Thyroid gland (tissue), 4 donors: Measurements from ENCODE around the gene WNT5B. TPM values are rescaled to one million over a fixed set of nuclear protein-coding genes. Genes with fewer than 3 reads are reported as not detected.

Experiments used
- DNase-seq, 2 donors: peaks; one replicate each; pipeline ENCODE4 v3.0.0-alpha.2; 2019
- H3K27ac ChIP-seq, 3 donors: fragments of 200-600 bp; sonication (generic); 1 replicate in 2 of 3; 2 replicates in 1 of 3; pipeline ENCODE4 v1.5.1; 2016 to 2019; ENCODE audit warnings: mild to moderate bottlenecking in 1 of 3, moderate library complexity in 1 of 3
- H3K27me3 ChIP-seq: fragments of 200-600 bp; sonication (generic); one replicate; pipeline ENCODE4 v1.5.1; 2019
- H3K36me3 ChIP-seq, 2 donors: fragments of 200-600 bp; sonication (generic); one replicate each; pipeline ENCODE4 v1.5.1; 2016 to 2019
- H3K4me1 ChIP-seq, 2 donors: fragments of 200-600 bp; sonication (generic); one replicate each; pipeline ENCODE4 v1.5.1; 2017 to 2019
- H3K4me3 ChIP-seq, 3 donors: fragments of 200-600 bp; sonication (generic); replicated peaks in 1 of 3; 1 replicate in 2 of 3; 2 replicates in 1 of 3; pipeline ENCODE4 v1.5.1; 2016; ENCODE audit warnings: mild to moderate bottlenecking in 1 of 3
- H3K9me3 ChIP-seq: fragments of 200-600 bp; sonication (generic); one replicate; pipeline ENCODE4 v1.5.1; 2017
- CTCF ChIP-seq, 6 experiments: fragments of 200-600 bp in 3 of 6; fragments of 450-650 bp in 3 of 6; sonication (generic) in 3 of 6; IDR thresholded peaks; one replicate each; pipeline ENCODE4 v1.5.1; 2016 to 2019; ENCODE audit warnings: antibody characterized with exemption in 6 of 6, mild to moderate bottlenecking in 2 of 6, inconsistent platforms in 1 of 6, moderate library complexity in 1 of 6
- POLR2A ChIP-seq, 2 donors: fragments of 450-650 bp; IDR thresholded peaks; one replicate each; pipeline ENCODE4 v1.6.1; 2017; ENCODE audit warnings: antibody characterized with exemption in 2 of 2, mild to moderate bottlenecking in 2 of 2, moderate library complexity in 1 of 2
- WGBS, 2 donors: methylation state at CpG; one replicate each; pipeline ENCODE4 v1.1.5; 2017; 5-methylcytosine and 5-hydroxymethylcytosine counted together
- intact Hi-C: fragments of 100-400 bp; cut with DNase I; formaldehyde crosslinking; loops from one replicate; pipeline ENCODE4 v1.15.1; 2023
- total RNA-seq, 4 donors: library from RNA; depleted of rRNA; stranded (reverse); fragments of >200 nt; gene quantifications; one replicate each; pipeline ENCODE4 v1.2.3, GENCODE V29; 2016

The WNT5B gene
- total RNA-seq, 4 donors from 2014 or later = 0.78 to 4.3 (median 0.95) TPM

- Histone ChIP-seq H3K27ac (no peak overlapping the region), H3K4me1 (peaks cover 0 to 5% of the 10 kb centered on the region in 2 donors), H3K4me3 (no peak overlapping the region), H3K36me3 (no peaks in the 10 kb centered on the region), H3K27me3 (no peaks in the 10 kb centered on the region), H3K9me3 (no peaks in the 10 kb centered on the region)
- TF ChIP-seq CTCF (IDR thresholded peaks at IDR 0.05) (no peak), POLR2A (IDR thresholded peaks at IDR 0.05) (no peak)
- WGBS, 2 donors = 72 to 75% methylated on average over 5 of the region's 5 CpGs
- DNase-seq = no peak
- intact Hi-C loops = no loop called here
Measured at GRCh38 chr12:1666215-1666614, 37.2 kb downstream of the WNT5B start.

GRCh38 chr12:1666685-1667162 lies 37.7 kb downstream of the WNT5B start:
- Histone ChIP-seq H3K36me3 (no peaks in the 10 kb centered on the region), H3K4me1 (peaks cover 0 to 5% of the 10 kb centered on the region in 2 donors), H3K9me3 (no peaks in the 10 kb centered on the region), H3K27me3 (no peaks in the 10 kb centered on the region), H3K4me3 (no peak overlapping the region), H3K27ac (peak overlapping the region in 1 of 3 donors; percentile 27)
- no peak for DNase-seq
- intact Hi-C loops = no loop called here
- WGBS, 2 donors = 44 to 67% methylated on average over 2 of the region's 2 CpGs
- no peak for TF ChIP-seq POLR2A (IDR thresholded peaks at IDR 0.05)
- no peak for TF ChIP-seq CTCF (IDR thresholded peaks at IDR 0.05)

GRCh38 chr12:1668833-1669543 lies 40.0 kb downstream of the WNT5B start:
- DNase-seq = peak; percentile 31 to 45
- H3K9me3 ChIP-seq = no peaks in the 10 kb centered on the region
- H3K27me3 ChIP-seq = no peaks in the 10 kb centered on the region
- no peak for TF ChIP-seq POLR2A (IDR thresholded peaks at IDR 0.05)
- intact Hi-C loops = no loop called here
- peak overlapping the region in 1 of 3 donors; percentile 4 for H3K27ac ChIP-seq
- no peak overlapping the region for H3K4me3 ChIP-seq
- peaks cover 0 to 5% of the 10 kb centered on the region in 2 donors for H3K4me1 ChIP-seq
- no peaks in the 10 kb centered on the region for H3K36me3 ChIP-seq
- 41 to 61% methylated on average over 18 of the region's 18 CpGs for WGBS, 2 donors

GRCh38 chr12:1670358-1671268 lies 41.6 kb downstream of the WNT5B start:
- no peak overlapping the region for H3K27ac ChIP-seq
- no peaks in the 10 kb centered on the region for H3K36me3 ChIP-seq
- no peaks in the 10 kb centered on the region for H3K9me3 ChIP-seq
- peaks cover 0 to 5% of the 10 kb centered on the region in 2 donors for H3K4me1 ChIP-seq
- 76 to 77% methylated on average over 14 of the region's 14 CpGs for WGBS, 2 donors
- H3K4me3 ChIP-seq = no peak overlapping the region
- TF ChIP-seq POLR2A (IDR thresholded peaks at IDR 0.05) (no peak), CTCF (IDR thresholded peaks at IDR 0.05) (no peak)
- no peak for DNase-seq
- no peaks in the 10 kb centered on the region for H3K27me3 ChIP-seq
- intact Hi-C loops = no loop called here

GRCh38 chr12:1676043-1676442 lies 47.0 kb downstream of the WNT5B start:
- no peaks in the 10 kb centered on the region for H3K9me3 ChIP-seq
- WGBS, 2 donors = 93 to 97% methylated on average over 3 of the region's 3 CpGs
- no peak for TF ChIP-seq CTCF (IDR thresholded peaks at IDR 0.05)
- no peak for TF ChIP-seq POLR2A (IDR thresholded peaks at IDR 0.05)
- no peak for DNase-seq
- intact Hi-C loops = no loop called here
- no peaks in the 10 kb centered on the region for H3K36me3 ChIP-seq
- no peaks in the 10 kb centered on the region for H3K4me1 ChIP-seq
- no peaks in the 10 kb centered on the region for H3K27me3 ChIP-seq
- H3K27ac ChIP-seq = no peak overlapping the region
- H3K4me3 ChIP-seq = no peak overlapping the region
